ENCODE data around the gene TMEM19. TPM values are rescaled to one million over a fixed set of nuclear protein-coding genes. Genes with fewer than 3 reads are reported as not detected.

The TMEM19 gene
- total RNA-seq, 4 donors from 2014 or later: 19.6 to 31.4 (median 21.6) TPM

GRCh38 chr12:71655495-71655894 lies 30.4 kb upstream of the TMEM19 start:
- no peak for TF ChIP-seq CTCF (IDR thresholded peaks at IDR 0.05; ENCODE audit: low read depth)

GRCh38 chr12:71655907-71656306 lies 30.0 kb upstream of the TMEM19 start:
- no peak for TF ChIP-seq CTCF (IDR thresholded peaks at IDR 0.05; ENCODE audit: low read depth)

- no peak for TF ChIP-seq CTCF (IDR thresholded peaks at IDR 0.05; ENCODE audit: low read depth)
These were observed 29.1 kb upstream of the TMEM19 start for GRCh38 chr12:71656740-71657139.

- TF ChIP-seq CTCF (IDR thresholded peaks at IDR 0.05; ENCODE audit: low read depth): no peak
These were observed 23.8 kb upstream of the TMEM19 start for GRCh38 chr12:71661977-71662530.

GRCh38 chr12:71662849-71663560 lies 22.9 kb upstream of the TMEM19 start:
- no peak for TF ChIP-seq CTCF (IDR thresholded peaks at IDR 0.05; ENCODE audit: low read depth)

- TF ChIP-seq CTCF (IDR thresholded peaks at IDR 0.05; ENCODE audit: low read depth): no peak
These were observed 22.1 kb upstream of the TMEM19 start, which contains the start of the genes THAP2 and ZFC3H1 for GRCh38 chr12:71663561-71664410. Gene THAP2, plus strand, starts transcription at chr12:71664301. Its CDS starts 209 bp downstream, at chr12:71664510. Gene ZFC3H1, minus strand, starts transcription at chr12:71663848. Its CDS starts 238 bp downstream, at chr12:71663610.
